ENCODE results near the gene SLC2A3.

GRCh38 chr12:7907009-7907408, 29.0 kb downstream of the SLC2A3 start:
- TF ChIP-seq CTCF (IDR thresholded peaks at IDR 0.05) (no peak), POLR2A (IDR thresholded peaks at IDR 0.05) (no peak)
